HG02852 (cell line): ENCODE results near the gene CTDSPL2.
A peak's percentile ranks its signal among the peaks of the same experiment; 100 is the strongest.
"Not testable (repeated sequence)": the region's sequence is repeated elsewhere in the genome, so short reads cannot be mapped to it uniquely, and the experiment has no call there.

Source experiments
- ATAC-seq: cut with Tn5 transposase; IDR thresholded peaks from one replicate; pipeline ENCODE4 v1.9.1; 2021; ENCODE audit warnings: mild to moderate bottlenecking, moderate library complexity; ENCODE audit not compliant: unreplicated experiment

Gene CTDSPL2

GRCh38 chr15:44537735-44538240 lies 110.4 kb downstream of the CTDSPL2 start:
- no peak for ATAC-seq

- no peak for ATAC-seq
Observed at GRCh38 chr15:44541282-44541958, 114.0 kb downstream of the CTDSPL2 start.

DNA sequence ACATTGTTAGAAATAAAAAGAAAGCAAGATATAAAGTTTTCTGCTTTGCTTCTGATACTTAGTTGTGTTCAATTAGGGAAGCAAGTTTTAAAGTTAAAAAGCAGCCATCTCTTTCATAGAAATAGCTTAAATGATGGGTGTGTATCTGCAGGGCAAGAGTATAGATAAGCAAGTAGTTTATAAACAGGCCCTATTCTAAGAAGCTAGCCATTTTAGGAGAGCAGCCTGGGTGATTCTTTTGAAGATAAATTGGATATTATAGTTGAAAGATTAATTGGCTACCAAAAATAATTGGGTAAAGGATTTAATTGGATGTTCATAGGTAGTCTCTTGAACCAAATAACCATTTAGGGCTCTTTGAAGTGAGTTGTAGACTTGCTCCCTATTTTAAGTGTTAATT lies 115.2 kb downstream of the CTDSPL2 start:
- no peak for ATAC-seq

GRCh38 chr15:44544745-44545144 lies 117.3 kb downstream of the CTDSPL2 start:
- not testable (repeated sequence) for ATAC-seq

DNA sequence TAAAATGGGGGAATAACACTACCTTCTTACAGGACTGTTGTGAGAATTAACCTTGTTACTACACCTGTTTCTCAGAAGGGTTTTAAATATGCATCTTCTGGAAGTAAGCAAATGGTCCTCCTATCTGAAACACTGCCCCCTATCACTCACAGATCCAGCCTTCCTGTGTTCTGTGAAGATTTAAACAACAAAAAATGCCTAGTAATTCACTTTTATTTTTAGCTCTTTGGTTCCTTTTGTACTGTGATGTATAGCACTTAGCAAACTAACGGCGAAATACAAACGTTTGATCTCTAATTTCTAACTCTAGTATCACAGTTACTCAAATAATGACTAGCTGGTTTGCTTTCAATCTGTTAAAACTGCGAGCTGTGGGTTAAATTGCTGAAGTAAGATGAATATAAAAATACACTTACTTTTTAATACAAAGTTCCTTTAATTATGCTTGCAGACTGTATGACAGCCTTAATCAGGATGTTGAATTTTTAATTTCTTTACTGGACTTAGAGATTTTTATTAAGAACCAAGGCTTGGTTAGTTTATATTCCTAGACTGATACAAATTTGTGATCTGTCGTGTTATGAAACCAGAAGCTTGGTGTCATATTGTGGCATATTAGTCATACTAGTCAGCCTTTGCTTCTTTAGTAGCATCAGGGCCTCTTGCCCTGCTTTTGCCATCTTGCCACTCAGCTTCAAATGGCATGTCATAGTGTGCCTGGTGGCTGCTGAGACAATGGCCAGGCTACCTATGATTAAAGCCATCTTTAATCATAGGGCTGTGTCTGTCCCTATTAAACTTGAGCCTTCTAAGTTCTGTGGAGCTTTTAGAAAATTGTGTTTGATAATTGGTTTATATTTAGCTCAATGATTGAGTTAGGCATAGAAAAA lies 118.7 kb downstream of the CTDSPL2 start:
- ATAC-seq, result peak; percentile 59

DNA sequence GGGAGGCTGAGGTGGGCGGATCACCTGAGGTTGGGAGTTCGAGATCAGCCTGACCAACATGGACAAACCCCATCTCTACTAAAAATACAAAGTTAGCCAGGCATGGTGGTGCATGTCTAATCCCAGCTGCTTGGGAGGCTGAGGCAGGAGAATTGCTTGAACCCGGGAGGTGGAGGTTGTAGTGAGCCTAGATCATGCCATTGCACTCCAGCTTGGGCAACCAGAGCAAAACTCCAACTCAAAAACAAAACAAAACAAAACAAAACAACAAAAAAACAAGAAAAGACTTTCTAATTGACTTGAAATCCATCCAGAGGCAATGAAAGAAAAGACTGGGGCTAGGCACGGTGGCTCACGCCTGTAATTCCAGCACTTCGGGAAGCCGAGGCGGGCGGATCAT lies 121.7 kb downstream of the CTDSPL2 start:
- ATAC-seq, result not testable (repeated sequence)

DNA sequence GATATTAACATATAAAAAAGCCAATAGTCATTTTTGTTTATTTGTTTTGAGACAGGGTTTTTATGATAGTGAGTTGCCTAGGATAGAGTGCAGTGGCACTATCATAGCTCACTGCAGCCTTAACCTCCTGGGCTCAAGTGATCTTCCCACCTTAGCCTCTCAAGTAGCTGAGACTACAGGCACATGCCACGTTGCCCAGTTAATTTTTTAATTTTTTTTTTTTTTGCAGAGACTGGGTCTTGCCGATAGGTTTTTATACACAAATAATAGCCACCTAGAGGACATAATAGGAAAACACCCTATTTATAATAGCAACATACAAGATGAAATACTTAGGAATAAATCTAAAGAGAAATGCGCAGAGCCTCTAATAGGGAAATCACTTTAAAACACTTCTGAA lies 122.8 kb downstream of the CTDSPL2 start:
- ATAC-seq, result no peak

DNA sequence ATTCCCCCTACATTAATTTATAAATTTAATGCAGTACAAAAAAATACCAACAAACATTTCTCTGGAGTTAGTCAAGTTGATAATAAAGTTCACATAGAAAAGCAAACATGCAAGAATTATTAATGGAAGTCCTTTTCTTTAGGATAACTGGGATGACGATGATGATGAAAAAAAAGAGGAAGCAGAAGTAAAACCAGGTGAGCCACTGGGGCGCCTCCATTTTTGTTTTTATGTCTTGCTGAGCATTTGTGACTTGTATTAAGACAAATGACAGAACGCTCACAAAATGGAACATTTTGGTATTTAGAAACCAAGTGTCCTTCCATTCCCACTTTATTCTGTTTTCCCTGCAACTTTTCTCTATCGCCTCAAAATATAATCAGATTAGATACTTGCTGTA lies 123.3 kb downstream of the CTDSPL2 start:
- no peak for ATAC-seq

- ATAC-seq, result no peak
Observed at GRCh38 chr15:44554934-44555723, 127.7 kb downstream of the CTDSPL2 start.

GRCh38 chr15:44560926-44561325 lies 133.5 kb downstream of the CTDSPL2 start:
- not testable (repeated sequence) for ATAC-seq

DNA sequence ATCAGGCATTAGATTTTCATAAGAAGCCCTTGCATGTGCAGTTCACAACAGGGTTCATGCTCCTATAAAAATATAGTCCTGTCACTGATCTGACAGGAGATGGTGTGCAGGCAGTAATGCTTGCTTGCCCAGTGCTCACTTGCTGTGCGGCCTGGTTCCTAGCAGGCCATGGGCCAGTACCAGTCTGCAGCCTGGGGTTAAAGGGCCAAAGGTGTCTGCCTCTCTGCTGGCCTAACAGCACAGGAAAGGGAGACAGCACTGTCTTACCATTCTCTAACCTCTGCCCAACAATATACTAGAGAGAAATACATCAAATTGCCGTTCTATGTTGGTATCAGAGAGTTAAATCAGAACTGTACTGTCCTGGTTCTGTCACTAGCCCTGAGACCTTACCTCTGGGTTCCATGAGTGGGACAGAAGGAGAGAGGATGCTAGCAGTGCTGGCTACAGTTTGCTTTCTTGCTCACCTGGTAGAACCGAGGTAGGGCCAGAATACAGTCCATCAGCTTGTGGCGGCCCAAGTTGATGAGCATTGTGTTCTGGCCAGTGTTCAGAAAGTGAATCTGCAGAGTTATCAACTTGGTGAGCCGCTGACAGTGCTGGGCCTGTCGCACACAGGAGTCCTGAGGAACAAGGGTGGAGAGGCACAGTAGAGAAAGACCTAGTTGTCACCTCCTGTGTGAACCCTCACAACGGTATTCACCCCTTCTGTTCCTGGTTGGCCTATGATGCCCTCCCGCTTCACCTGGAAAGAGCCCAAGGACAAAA lies 138.1 kb downstream of the CTDSPL2 start:
- ATAC-seq, result no peak

DNA sequence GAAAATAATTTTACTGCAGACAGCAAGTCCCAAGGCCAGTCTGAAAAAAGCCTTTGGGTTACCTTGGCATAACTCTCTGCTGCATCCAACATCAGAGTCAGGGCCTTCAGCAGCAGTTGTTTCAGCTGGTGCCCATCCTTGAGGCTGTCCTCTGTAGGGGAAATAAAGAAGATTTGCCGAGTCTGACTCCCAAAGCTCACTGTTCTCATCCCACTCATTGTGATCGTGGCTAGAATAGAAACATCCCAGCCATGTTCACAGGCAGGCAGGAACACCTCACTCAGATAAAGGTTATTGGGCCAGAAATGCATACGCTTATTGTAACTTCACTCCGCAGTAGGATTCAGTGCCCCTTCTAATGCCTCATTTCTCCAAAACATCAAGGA lies 138.7 kb downstream of the CTDSPL2 start:
- no peak for ATAC-seq

DNA sequence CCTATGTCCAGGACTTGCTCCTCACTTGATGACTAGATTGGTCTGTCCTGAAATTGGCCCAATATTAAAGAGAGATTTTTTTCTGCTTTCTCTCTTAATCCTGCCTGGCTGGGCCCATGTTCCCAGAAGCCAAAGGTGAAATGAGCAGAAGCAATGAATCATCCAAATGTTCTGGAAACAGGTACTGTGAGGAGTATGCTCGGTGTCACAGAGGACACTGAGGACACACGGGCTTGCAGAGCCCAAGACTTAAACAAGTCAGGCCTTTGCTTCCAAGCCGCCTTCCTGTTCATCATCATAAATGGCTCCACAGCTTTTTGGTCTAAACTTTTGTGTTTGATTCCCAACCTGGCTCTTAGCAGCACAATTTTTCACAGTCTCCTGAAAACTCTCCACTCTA lies 140.9 kb downstream of the CTDSPL2 start:
- no peak for ATAC-seq

GRCh38 chr15:44569316-44569715 lies 141.9 kb downstream of the CTDSPL2 start:
- ATAC-seq, result no peak

DNA sequence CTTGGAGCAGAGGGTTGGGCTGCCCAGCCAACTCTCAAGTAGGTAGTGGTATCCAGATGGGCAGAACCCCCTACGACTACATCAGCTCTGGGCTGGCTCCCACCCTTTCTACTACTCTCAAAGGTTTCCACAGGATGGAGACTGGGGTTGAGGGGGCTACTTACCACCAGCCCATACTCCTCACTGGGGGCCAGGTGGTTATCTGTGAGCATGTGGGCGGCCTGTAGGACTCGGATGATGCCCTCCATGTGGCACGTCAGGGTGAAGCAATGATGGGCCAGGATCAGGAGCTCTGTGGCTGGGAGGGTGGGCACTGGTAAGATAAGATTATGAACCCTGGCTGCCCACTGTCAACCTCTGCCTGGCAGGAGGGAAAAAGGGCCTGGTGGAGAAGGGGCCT lies 142.9 kb downstream of the CTDSPL2 start:
- no peak for ATAC-seq

DNA sequence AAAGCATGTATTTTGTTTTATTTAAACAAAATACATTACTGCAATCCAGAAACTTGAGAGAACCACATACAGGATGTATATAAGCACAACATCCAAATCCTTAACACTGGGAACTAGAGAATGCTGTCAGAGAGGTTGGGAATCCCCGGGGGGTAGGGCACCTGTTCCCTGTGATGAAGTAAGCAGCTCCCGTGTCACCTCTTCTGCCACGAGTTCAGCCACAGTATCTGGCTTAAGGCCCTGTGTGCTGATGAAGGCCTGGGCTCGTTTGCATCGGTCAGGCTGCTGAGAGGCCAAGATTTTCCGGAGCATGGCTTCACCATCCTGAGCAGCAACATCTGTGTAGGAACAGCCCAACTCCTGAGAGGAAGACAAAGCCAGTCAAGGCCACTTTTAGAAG lies 146.0 kb downstream of the CTDSPL2 start:
- ATAC-seq, result no peak

DNA sequence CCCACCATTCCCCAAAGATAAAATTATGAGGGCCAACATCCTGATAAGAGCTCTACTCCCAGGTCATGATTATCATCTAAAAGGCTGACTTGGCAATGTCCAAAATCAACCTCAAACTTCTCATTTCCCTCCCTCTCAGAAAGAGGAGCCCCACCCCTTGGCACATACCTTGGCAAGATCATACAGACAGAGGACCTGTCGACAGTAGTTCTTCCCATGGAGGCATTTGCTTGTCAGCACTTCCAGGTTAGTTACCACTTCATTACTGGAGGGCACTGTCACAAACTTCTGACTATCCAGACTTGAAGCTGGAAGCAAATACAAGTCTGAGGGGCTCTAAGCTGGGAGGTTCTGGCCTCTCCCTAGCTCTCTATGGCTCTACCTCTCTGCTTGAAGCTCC lies 147.3 kb downstream of the CTDSPL2 start:
- no peak for ATAC-seq
